Nephron (organoid): ENCODE results near the gene IZUMO2.

Source experiments
- H3K27ac Mint-ChIP-seq, 3 experiments: 2 replicates each; pipeline ENCODE4 v1.8.0; 2020; ENCODE audit warnings: mixed read lengths in 3 of 3, mild to moderate bottlenecking in 2 of 3, moderate library complexity in 1 of 3
- H3K27me3 Mint-ChIP-seq: 2 replicates; pipeline ENCODE4 v1.8.0; 2021; ENCODE audit warnings: low read depth, mild to moderate bottlenecking, moderate library complexity, mixed read lengths
- H3K36me3 Mint-ChIP-seq: 2 replicates; pipeline ENCODE4 v1.8.0; 2020; ENCODE audit warnings: low read depth, mixed read lengths
- H3K4me1 Mint-ChIP-seq: 2 replicates; pipeline ENCODE4 v1.8.0; 2020; ENCODE audit warnings: mixed read lengths
- H3K4me3 Mint-ChIP-seq, 3 experiments: 2 replicates each; pipeline ENCODE4 v1.8.0; 2020; ENCODE audit warnings: mild to moderate bottlenecking in 3 of 3, mixed read lengths in 3 of 3, moderate library complexity in 2 of 3
- H3K9me3 Mint-ChIP-seq: 2 replicates; pipeline ENCODE4 v1.8.0; 2020; ENCODE audit warnings: mixed read lengths
- CTCF ChIP-seq, 3 experiments: fragments of 200-600 bp; sonication (generic); IDR thresholded peaks; one replicate each; pipeline ENCODE4 v1.5.0; 2021; ENCODE audit warnings: antibody characterized with exemption in 3 of 3; ENCODE audit not compliant: unreplicated experiment in 3 of 3

IZUMO2 gene

GRCh38 chr19:50174100-50174793 lies 11.2 kb upstream of the IZUMO2 start:
- Mint-ChIP-seq H3K4me3 (no peak overlapping the region), H3K27me3 (peaks cover 17% of the 10 kb centered on the region), H3K9me3 (no peaks in the 10 kb centered on the region), H3K36me3 (no peaks in the 10 kb centered on the region), H3K4me1 (peaks cover 15% of the 10 kb centered on the region), H3K27ac (no peak overlapping the region)
- no peak for TF ChIP-seq CTCF (IDR thresholded peaks at IDR 0.05; ENCODE audit: unreplicated experiment in 3 of 3)

GRCh38 chr19:50173127-50173526 lies 10.0 kb upstream of the IZUMO2 start:
- no peak overlapping the region for H3K27ac Mint-ChIP-seq
- H3K4me3 Mint-ChIP-seq: no peak overlapping the region
- TF ChIP-seq CTCF (IDR thresholded peaks at IDR 0.05; ENCODE audit: unreplicated experiment in 3 of 3): no peak
- H3K4me1 Mint-ChIP-seq: peaks cover 6% of the 10 kb centered on the region
- H3K36me3 Mint-ChIP-seq: no peaks in the 10 kb centered on the region
- H3K27me3 Mint-ChIP-seq: peaks cover 7% of the 10 kb centered on the region
- H3K9me3 Mint-ChIP-seq: no peaks in the 10 kb centered on the region

DNA sequence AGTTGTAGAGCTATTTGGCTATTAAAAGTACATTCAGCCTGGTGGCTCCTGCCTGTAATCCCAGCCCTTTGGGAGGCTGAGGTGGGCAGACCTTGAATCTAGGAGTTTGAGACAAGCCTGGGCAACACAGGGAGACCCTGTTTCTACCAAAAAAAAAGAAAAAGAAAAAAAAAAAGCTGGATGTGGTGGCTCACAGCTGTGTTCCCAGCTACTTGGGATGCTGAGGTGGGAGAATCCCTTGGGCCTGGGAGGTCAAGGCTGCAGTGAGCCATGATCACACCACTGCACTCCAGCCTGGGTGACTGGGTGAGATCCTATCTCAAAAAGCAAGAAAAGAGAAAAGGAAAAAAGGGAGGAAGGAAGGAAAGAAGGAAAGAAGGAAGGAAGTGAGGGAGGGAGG lies 9.6 kb upstream of the IZUMO2 start:
- H3K4me3 Mint-ChIP-seq: no peak overlapping the region
- H3K9me3 Mint-ChIP-seq: no peaks in the 10 kb centered on the region
- peaks cover 5% of the 10 kb centered on the region for H3K4me1 Mint-ChIP-seq
- H3K27ac Mint-ChIP-seq: no peak overlapping the region
- no peak for TF ChIP-seq CTCF (IDR thresholded peaks at IDR 0.05; ENCODE audit: unreplicated experiment in 3 of 3)
- H3K36me3 Mint-ChIP-seq: no peaks in the 10 kb centered on the region
- peaks cover 7% of the 10 kb centered on the region for H3K27me3 Mint-ChIP-seq

GRCh38 chr19:50171752-50172151 lies 8.7 kb upstream of the IZUMO2 start:
- Mint-ChIP-seq H3K27ac (no peak overlapping the region), H3K27me3 (peaks cover 7% of the 10 kb centered on the region), H3K4me1 (peaks cover 11% of the 10 kb centered on the region), H3K9me3 (no peaks in the 10 kb centered on the region), H3K36me3 (no peaks in the 10 kb centered on the region), H3K4me3 (no peak overlapping the region)
- no peak for TF ChIP-seq CTCF (IDR thresholded peaks at IDR 0.05; ENCODE audit: unreplicated experiment in 3 of 3)

DNA sequence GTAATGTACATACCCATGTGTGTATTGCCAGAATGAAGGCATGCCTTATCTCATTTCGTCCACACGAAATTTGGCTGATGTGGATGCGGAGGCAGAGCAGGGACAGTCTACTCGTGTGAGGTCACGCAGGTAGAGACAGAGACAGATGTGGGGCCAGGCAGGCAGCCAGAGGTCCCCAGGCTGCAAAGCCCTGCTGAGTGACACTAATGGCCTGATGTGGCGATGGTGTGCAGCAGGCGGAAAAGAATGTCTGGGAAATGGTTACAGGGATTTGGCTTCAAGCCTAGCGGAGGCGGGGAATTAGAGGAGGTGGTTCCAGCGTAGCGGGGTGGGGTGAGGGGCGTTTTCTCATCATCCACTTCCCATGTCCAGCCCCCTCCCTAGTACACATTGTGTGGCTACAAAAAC lies 4.2 kb upstream of the IZUMO2 start:
- H3K4me1 Mint-ChIP-seq: peaks cover 11% of the 10 kb centered on the region
- no peaks in the 10 kb centered on the region for H3K36me3 Mint-ChIP-seq
- H3K27ac Mint-ChIP-seq: peak overlapping the region; percentile 23 to 77 (median 75)
- H3K27me3 Mint-ChIP-seq: no peaks in the 10 kb centered on the region
- peak overlapping the region in 1 of 3 experiments; percentile 0 for H3K4me3 Mint-ChIP-seq
- no peaks in the 10 kb centered on the region for H3K9me3 Mint-ChIP-seq
- no peak for TF ChIP-seq CTCF (IDR thresholded peaks at IDR 0.05; ENCODE audit: unreplicated experiment in 3 of 3)

DNA sequence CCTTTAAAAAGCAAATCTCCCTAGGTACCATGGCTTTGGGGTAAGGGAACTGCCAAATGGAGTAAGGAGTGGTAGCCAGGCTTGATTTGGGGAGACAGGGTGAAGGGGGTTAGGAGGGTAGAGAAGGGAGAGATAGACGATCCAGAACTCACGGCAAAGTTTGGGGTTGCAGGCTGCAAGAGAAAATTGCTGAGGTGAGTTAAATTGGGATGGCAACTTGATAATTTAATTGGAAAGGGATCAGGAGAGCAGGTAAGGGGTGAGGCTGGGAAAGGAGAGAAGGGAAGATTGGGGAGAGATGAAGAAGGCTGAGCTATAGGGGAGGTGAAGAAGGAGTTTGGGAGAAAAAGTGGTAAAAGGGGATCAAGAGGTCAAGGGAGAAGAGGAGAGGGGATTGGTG lies 4.0 kb downstream of the IZUMO2 start:
- Mint-ChIP-seq H3K36me3 (no peaks in the 10 kb centered on the region), H3K4me3 (no peak overlapping the region), H3K27ac (no peak overlapping the region), H3K4me1 (no peaks in the 10 kb centered on the region), H3K27me3 (peaks cover 18% of the 10 kb centered on the region), H3K9me3 (peaks cover 6% of the 10 kb centered on the region)
- no peak for TF ChIP-seq CTCF (IDR thresholded peaks at IDR 0.05; ENCODE audit: unreplicated experiment in 3 of 3)
